ENCODE data around the gene CCL23.
"Not testable (repeated sequence)": the region's sequence is repeated elsewhere in the genome, so short reads cannot be mapped to it uniquely, and the experiment has no call there.

The CCL23 gene

GRCh38 chr17:36001862-36002603 is 15.7 kb downstream of the CCL23 start:
- DNase-seq = peak in 2 of 3 experiments; percentile 14 to 85

- no peak for DNase-seq
Observed at GRCh38 chr17:36001110-36001771, 16.5 kb downstream of the CCL23 start, which contains the start of gene CCL15. CCL15 (minus strand) TSS chr17:36001553; CDS start chr17:36001492, 61 bp downstream.

- DNase-seq = no peak
Observed at GRCh38 chr17:36000732-36001109, 17.1 kb downstream of the CCL23 start.

DNA sequence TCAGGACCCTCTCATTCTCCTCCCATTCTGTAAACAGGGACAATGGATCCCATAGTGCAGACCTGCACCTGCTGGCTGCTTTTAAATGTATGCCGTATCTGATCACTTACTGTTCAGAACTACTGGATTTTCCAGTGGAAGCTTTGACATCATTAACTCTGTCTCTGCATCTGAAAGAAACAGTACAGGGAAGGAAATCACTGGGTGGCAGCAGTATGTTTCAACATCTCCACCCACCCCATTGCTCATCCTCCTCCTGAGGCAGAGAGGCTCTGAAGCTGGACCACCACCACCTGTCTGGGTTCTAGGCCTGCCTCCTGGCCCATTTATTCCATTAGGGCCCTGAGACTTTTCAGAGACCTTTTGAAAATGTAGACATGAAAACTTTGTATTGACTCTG is 19.0 kb downstream of the CCL23 start:
- DNase-seq = no peak

DNA sequence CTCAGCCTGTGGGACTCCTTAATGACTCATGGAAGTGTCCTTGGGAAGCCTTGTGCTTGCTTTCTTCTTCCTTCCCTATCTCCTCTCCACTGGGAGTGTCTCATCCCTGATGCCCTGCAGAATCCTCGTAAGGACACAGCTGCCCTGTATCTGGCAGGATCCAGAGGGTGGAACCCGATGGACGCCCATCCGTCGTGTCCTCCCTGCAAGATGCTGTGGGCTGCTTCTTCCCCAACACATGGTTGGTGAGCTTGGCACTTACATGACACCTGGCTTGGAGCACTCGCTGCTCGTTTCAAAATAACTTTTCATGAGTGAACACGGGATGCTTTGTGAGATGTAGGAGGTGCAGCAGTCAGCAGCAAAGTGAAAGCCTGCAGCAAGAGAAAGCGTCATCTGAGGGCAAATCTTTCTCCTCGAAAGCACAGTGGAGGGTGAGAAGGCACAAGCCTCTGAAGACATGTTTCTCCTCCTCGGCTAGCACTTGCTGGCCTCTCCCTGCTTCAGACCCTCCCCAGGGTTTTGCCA is 19.7 kb downstream of the CCL23 start:
- no peak for DNase-seq

GRCh38 chr17:35995346-35995745 is 22.4 kb downstream of the CCL23 start:
- DNase-seq = not testable (repeated sequence)

- DNase-seq = no peak
Observed at GRCh38 chr17:35991075-35991474, 26.7 kb downstream of the CCL23 start.

DNA sequence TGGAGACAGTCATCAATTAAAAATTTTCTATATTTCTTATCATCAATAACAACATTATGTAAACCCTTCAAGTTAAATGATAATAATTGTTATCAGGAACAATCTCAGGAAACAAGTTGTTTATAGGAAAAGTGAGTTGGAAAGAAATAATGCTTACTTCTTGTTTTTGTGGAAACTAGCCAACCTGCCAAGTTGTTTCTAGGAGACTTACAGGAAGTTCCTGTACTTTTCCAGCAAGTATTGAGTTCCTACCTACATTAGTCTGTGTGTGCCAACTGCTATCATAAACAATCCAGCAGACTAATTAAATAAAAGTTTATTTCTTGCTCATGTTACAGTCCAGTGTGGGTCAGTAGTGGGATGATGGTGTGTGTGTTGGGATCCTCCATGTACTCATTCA is 29.6 kb downstream of the CCL23 start:
- DNase-seq = no peak

DNA sequence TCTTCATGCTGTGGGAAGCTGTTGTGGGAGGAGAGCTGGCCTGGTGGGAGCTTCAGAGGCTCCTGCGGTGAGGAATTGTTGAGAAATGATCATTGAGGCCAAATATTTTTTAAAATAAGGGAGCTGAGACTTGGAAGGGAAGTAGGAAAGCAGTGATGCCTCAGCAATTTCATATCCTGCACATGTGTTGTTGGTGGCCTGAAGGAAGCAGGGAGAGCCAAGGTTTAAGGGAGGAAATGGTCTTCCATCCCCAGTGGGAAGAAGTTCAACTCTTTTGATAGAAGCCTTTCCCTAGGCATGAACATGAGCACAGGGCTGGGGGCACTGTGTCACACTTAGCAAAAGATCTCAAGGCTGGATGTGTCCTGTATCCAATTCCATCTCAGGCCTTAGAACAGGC is 31.1 kb downstream of the CCL23 start, which contains the start of gene CCL14:
Gene CCL14 (minus strand): TSS at position 87 of the 400 bp plus-strand sequence. CDS start 80 bp downstream, at position 7.
- no peak for DNase-seq

DNA sequence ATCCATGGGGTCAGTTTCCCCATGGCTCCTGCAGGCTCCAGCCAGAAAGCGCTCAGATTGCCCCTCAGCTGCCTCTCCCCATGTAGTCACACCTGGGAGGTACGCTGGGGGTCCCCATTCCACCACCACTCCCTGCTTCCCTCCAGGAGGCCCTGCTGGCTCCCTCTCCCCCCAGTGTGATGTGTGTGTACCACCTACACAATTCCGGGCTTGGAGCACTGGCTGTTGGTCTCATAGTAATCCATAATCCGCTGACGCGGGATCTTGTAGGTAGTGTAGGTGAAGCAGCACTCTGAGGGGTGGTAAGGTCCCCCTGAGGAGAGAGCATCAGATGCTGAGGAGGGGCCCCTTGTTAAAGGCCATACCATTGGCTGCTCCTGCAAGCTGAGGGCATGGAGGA is 33.6 kb downstream of the CCL23 start:
- DNase-seq = no peak

- no peak for DNase-seq
Observed at GRCh38 chr17:35982409-35983191, 35.2 kb downstream of the CCL23 start.

GRCh38 chr17:35981908-35982330 is 35.9 kb downstream of the CCL23 start:
- DNase-seq = no peak

GRCh38 chr17:35981246-35981645 is 36.5 kb downstream of the CCL23 start, which contains the start of gene CCL16:
CCL16 (minus strand) TSS chr17:35981497; CDS start chr17:35981420, 77 bp downstream.
- DNase-seq = no peak

DNA sequence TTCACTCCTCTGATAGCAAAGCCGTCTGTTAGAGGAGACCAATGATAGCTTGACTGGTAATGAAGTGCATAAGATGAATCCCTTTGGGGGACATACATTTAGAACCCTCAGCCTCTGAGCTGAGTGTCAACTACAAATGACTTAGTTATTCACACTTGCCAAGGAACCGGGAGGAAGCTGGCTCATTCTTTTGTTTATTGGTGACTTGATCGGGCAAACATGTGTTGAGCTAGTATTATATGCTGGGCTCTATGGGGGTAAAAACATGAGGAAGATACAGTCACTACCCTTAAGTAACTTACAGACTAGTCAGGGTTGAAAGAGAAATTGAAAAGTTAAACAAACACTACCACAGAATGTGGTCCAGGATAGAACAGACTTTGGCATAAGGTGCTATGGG is 39.4 kb downstream of the CCL23 start:
- DNase-seq = no peak

GRCh38 chr17:35977509-35977908 is 40.3 kb downstream of the CCL23 start:
- DNase-seq = no peak

GRCh38 chr17:35973333-35974260 is 44.2 kb downstream of the CCL23 start:
- DNase-seq = no peak

DNA sequence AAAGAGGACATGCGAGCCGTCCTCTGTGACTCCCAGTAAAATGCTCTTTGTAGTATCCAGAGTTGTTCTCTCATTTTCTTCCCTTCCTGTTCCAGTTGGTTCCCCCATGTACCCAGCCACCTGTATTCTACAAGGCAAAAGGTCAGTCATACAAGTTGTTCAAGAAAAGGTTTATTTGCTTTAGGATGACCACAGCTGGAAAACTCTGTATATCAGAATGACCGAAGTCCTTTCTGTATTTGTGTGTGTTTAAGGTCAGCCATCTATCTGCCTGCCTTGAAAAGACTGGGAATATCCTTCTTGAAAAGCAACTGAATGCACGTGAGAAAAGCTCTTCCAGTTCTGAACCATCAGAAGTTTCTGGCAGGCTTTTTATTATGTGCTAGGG is 44.8 kb downstream of the CCL23 start:
- DNase-seq = no peak

DNA sequence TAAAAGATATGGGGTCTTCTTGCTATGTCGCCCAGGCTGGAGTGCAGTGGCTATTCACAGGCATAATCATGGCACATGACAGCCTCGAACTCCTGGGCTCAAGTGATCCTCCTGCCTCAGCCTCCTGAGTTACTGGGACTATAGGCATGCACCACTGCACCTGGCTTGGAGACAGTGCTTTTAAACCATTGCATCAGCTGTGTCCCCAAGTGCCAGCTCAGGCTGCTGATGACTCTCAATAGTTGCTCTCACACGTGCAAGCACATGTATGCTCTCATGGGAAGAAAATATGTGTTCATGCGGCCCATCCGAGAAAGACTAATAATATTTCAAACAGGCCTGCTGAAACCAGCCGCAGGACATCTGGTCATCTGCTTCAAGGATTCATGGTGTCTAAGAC is 45.2 kb downstream of the CCL23 start:
- no peak for DNase-seq

DNA sequence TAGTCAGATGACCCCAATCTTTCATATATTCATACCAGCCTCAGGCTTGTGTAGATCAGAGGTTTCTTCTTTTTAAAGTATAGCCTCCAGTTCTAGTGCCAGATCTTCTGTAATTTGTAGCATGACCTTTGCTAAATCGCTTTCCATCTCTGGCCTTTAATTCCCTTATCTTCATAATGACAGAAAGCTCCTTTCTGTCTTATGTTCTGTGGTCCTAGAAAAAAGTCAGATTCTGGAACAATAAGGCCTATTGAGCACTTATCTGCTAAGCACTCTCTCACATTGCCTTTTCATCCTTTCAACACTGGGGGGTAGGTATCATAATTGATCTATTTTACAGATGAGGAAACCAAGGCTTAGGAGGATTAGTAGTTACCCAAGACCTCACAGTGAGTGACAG is 45.7 kb downstream of the CCL23 start:
- no peak for DNase-seq

GRCh38 chr17:35969558-35970380 is 48.0 kb downstream of the CCL23 start:
- peak; percentile 54 to 91 (median 84) for DNase-seq

- no peak for DNase-seq
Observed at GRCh38 chr17:35968520-35969054, 49.2 kb downstream of the CCL23 start.

Measured in NCI-H1417 (cell line).